Suppressor macrophage treated with lipopolysaccharide for 4 hours (primary cell): ENCODE measurements around the gene EBLN1.
"Not testable (repeated sequence)": the region's sequence is repeated elsewhere in the genome, so short reads cannot be mapped to it uniquely, and the experiment has no call there.

ENCODE experiments used
- DNase-seq: peaks from one replicate; pipeline ENCODE4 v3.0.0-alpha.2; 2020

The EBLN1 gene

GRCh38 chr10:22228167-22228938, 10.5 kb upstream of the EBLN1 start:
- peak; percentile 27 for DNase-seq

- DNase-seq, result peak; percentile 13
Observed at GRCh38 chr10:22226599-22226998, 8.8 kb upstream of the EBLN1 start.

- DNase-seq, result no peak
Observed at GRCh38 chr10:22222236-22223190, 4.7 kb upstream of the EBLN1 start.

GRCh38 chr10:22219308-22219707, 1.5 kb upstream of the EBLN1 start:
- peak; percentile 13 for DNase-seq

- DNase-seq, result no peak
Observed at GRCh38 chr10:22218448-22218847, 633 bp upstream of the EBLN1 start.

- DNase-seq, result not testable (repeated sequence)
Observed at GRCh38 chr10:22217084-22217483, 731 bp downstream of the EBLN1 start.

- DNase-seq, result no peak
Observed at GRCh38 chr10:22210267-22210666, 7.5 kb downstream of the EBLN1 start.

- DNase-seq, result no peak
Observed at GRCh38 chr10:22193945-22194344, 23.9 kb downstream of the EBLN1 start.

GRCh38 chr10:22185586-22185985, 32.2 kb downstream of the EBLN1 start:
- no peak for DNase-seq

- DNase-seq, result no peak
Observed at GRCh38 chr10:22183771-22184461, 33.9 kb downstream of the EBLN1 start.

GRCh38 chr10:22180724-22181123, 37.1 kb downstream of the EBLN1 start:
- DNase-seq, result no peak

GRCh38 chr10:22174442-22174841, 43.4 kb downstream of the EBLN1 start:
- DNase-seq, result no peak

GRCh38 chr10:22171131-22171530, 46.7 kb downstream of the EBLN1 start:
- no peak for DNase-seq

GRCh38 chr10:22170582-22170981, 47.2 kb downstream of the EBLN1 start:
- DNase-seq, result no peak

GRCh38 chr10:22159979-22160378, 57.8 kb downstream of the EBLN1 start:
- no peak for DNase-seq

- no peak for DNase-seq
Observed at GRCh38 chr10:22159180-22159579, 58.6 kb downstream of the EBLN1 start.
